Gastrocnemius medialis (tissue), 4 donors: ENCODE data around the gene SCARB1.

Experiments
- POLR2A ChIP-seq, 2 donors: fragments of 450-650 bp; IDR thresholded peaks; one replicate each; pipeline ENCODE4 v1.6.1; 2017; ENCODE audit warnings: antibody characterized with exemption in 2 of 2, mild to moderate bottlenecking in 2 of 2, moderate library complexity in 2 of 2
- TF ChIP-seq, protein P1 (sequence below), 5 experiments: fragments of 450-650 bp in 3 of 5; fragments of 200-600 bp in 2 of 5; sonication (generic) in 2 of 5; IDR thresholded peaks in 4 of 5; conservative IDR thresholded peaks in 1 of 5; 1 replicate in 4 of 5; 2 replicates in 1 of 5; pipeline ENCODE4 v1.5.1; 2016 to 2019; ENCODE audit warnings: antibody characterized with exemption in 5 of 5, mild to moderate bottlenecking in 3 of 5, moderate library complexity in 3 of 5

DNA sequence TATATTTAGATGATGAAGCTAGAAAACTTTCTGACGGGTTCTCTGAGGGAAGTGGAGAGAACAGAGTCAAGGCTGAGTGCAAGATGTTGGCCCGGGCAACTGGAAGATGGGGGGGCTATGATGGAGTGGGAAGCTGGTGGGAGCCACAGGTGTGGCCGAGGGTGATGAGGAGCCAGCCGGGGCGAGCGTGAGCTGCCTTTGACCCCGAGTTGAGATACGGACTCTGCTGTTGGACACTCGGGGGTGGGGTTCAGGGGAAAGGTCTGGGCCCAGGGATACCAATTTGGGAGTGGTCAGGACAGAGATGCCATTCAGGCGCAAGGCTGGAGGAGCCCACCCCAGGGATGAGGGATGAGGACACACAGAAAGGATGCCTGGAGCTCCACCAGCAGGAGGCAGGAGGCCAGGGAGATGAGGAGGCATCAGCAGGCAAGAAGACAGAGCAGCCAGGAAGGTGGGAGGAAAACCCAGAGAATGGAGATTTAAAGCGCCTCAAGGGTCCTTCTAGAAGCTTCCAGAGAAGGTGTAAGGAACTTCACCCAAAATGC lies 9.0 kb downstream of the SCARB1 start:
- TF ChIP-seq, protein P1, sequence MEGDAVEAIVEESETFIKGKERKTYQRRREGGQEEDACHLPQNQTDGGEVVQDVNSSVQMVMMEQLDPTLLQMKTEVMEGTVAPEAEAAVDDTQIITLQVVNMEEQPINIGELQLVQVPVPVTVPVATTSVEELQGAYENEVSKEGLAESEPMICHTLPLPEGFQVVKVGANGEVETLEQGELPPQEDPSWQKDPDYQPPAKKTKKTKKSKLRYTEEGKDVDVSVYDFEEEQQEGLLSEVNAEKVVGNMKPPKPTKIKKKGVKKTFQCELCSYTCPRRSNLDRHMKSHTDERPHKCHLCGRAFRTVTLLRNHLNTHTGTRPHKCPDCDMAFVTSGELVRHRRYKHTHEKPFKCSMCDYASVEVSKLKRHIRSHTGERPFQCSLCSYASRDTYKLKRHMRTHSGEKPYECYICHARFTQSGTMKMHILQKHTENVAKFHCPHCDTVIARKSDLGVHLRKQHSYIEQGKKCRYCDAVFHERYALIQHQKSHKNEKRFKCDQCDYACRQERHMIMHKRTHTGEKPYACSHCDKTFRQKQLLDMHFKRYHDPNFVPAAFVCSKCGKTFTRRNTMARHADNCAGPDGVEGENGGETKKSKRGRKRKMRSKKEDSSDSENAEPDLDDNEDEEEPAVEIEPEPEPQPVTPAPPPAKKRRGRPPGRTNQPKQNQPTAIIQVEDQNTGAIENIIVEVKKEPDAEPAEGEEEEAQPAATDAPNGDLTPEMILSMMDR (IDR thresholded peaks at IDR 0.05 in 4 of 5, conservative IDR thresholded peaks at IDR 0.05 in 1 of 5), result no peak
- no peak for TF ChIP-seq POLR2A (IDR thresholded peaks at IDR 0.05)
